ENCODE measurements around the gene HTT. TPM values are rescaled to one million over a fixed set of nuclear protein-coding genes. Genes with fewer than 3 reads are reported as not detected.

Gene HTT
- total RNA-seq, 1 donor from 2014 or later, result 65.2 TPM

GRCh38 chr4:3199653-3200422 is 125.4 kb downstream of the HTT start:
- no peaks in the 10 kb centered on the region for H3K9me3 Mint-ChIP-seq (ENCODE audit: unreplicated experiment)
- no peak overlapping the region for H3K4me3 ChIP-seq (ENCODE audit: insufficient read depth, low read depth, low read length)
- no peaks in the 10 kb centered on the region for H3K79me2 ChIP-seq (ENCODE audit: insufficient read depth, low read length)
- no peak overlapping the region for H3K9ac ChIP-seq (ENCODE audit: low read length)
- H2AFZ ChIP-seq (ENCODE audit: low read depth, low read length), result no peak overlapping the region
- no peaks in the 10 kb centered on the region for H3K27me3 ChIP-seq (ENCODE audit: insufficient read depth, low read length)
- H3K4me1 Mint-ChIP-seq (ENCODE audit: low read depth, unreplicated experiment), result peaks cover 16% of the 10 kb centered on the region
- H3K9me3 ChIP-seq (ENCODE audit: insufficient read depth, low read depth, low read length), result no peaks in the 10 kb centered on the region
- H3K4me1 ChIP-seq (ENCODE audit: insufficient read depth, low read length), result peaks cover 11% of the 10 kb centered on the region
- FAIRE-seq, result no peak
- H3K27me3 Mint-ChIP-seq (ENCODE audit: low read depth, unreplicated experiment), result no peaks in the 10 kb centered on the region
- no peak overlapping the region for H3K27ac ChIP-seq (ENCODE audit: low read depth, low read length)
- no peak overlapping the region for H3K4me3 Mint-ChIP-seq (ENCODE audit: unreplicated experiment)
- peaks cover 34% of the 10 kb centered on the region for H4K20me1 ChIP-seq (ENCODE audit: insufficient read depth, low read length)
- peaks cover 14% of the 10 kb centered on the region for H3K36me3 Mint-ChIP-seq (ENCODE audit: low read depth, unreplicated experiment)
- no peak overlapping the region for H3K4me2 ChIP-seq (ENCODE audit: low read length)
- H3K36me3 ChIP-seq (ENCODE audit: insufficient read depth, low read length), result peaks cover 16% of the 10 kb centered on the region
- no peak overlapping the region for H3K27ac Mint-ChIP-seq (ENCODE audit: unreplicated experiment)
- DNase-seq (ENCODE audit: low read depth), result no peak
- no peak for TF ChIP-seq EZH2 (IDR thresholded peaks at IDR 0.05; ENCODE audit: insufficient read depth, low read length)
- TF ChIP-seq CTCF (IDR thresholded peaks at IDR 0.05; ENCODE audit: insufficient read depth, low read depth, low read length), result no peak

GRCh38 chr4:3200423-3201090 is 126.1 kb downstream of the HTT start:
- DNase-seq (ENCODE audit: low read depth) (no peak), FAIRE-seq (no peak)
- Mint-ChIP-seq H3K9me3 (ENCODE audit: unreplicated experiment) (no peaks in the 10 kb centered on the region), H3K27me3 (ENCODE audit: low read depth, unreplicated experiment) (no peaks in the 10 kb centered on the region), H3K4me3 (ENCODE audit: unreplicated experiment) (no peak overlapping the region), H3K4me1 (ENCODE audit: low read depth, unreplicated experiment) (peaks cover 16% of the 10 kb centered on the region), H3K27ac (ENCODE audit: unreplicated experiment) (no peak overlapping the region), H3K36me3 (ENCODE audit: low read depth, unreplicated experiment) (peaks cover 14% of the 10 kb centered on the region)
- Histone ChIP-seq H3K9me3 (ENCODE audit: insufficient read depth, low read depth, low read length) (no peaks in the 10 kb centered on the region), H3K4me2 (ENCODE audit: low read length) (no peak overlapping the region), H3K27ac (ENCODE audit: low read depth, low read length) (no peak overlapping the region), H3K4me1 (ENCODE audit: insufficient read depth, low read length) (peaks cover 11% of the 10 kb centered on the region), H3K36me3 (ENCODE audit: insufficient read depth, low read length) (peaks cover 14% of the 10 kb centered on the region), H2AFZ (ENCODE audit: low read depth, low read length) (no peak overlapping the region), H3K9ac (ENCODE audit: low read length) (no peak overlapping the region), H3K79me2 (ENCODE audit: insufficient read depth, low read length) (no peaks in the 10 kb centered on the region), H3K27me3 (ENCODE audit: insufficient read depth, low read length) (no peaks in the 10 kb centered on the region), H4K20me1 (ENCODE audit: insufficient read depth, low read length) (peaks cover 34% of the 10 kb centered on the region), H3K4me3 (ENCODE audit: insufficient read depth, low read depth, low read length) (no peak overlapping the region)
- TF ChIP-seq CTCF (IDR thresholded peaks at IDR 0.05; ENCODE audit: insufficient read depth, low read depth, low read length), result no peak
- no peak for TF ChIP-seq EZH2 (IDR thresholded peaks at IDR 0.05; ENCODE audit: insufficient read depth, low read length)

All from astrocyte (in vitro differentiated cells and primary cell).